Activated naive CD4-positive, alpha-beta T cell treated with anti-CD3 and anti-CD28 coated beads, Interleukin-2, amount 50 U/mL, for 24 hours (primary cell): ENCODE data around the gene COX10.
"Not testable (repeated sequence)": the region's sequence is repeated elsewhere in the genome, so short reads cannot be mapped to it uniquely, and the experiment has no call there.

Source experiments
- H3K27ac Mint-ChIP-seq: one replicate; pipeline ENCODE4 v1.8.0; 2021; ENCODE audit warnings: mild to moderate bottlenecking, mixed read lengths
- H3K27me3 Mint-ChIP-seq: one replicate; pipeline ENCODE4 v1.8.0; 2021; ENCODE audit warnings: mixed read lengths
- H3K36me3 Mint-ChIP-seq: one replicate; pipeline ENCODE4 v1.8.0; 2021; ENCODE audit warnings: mixed read lengths
- H3K4me1 Mint-ChIP-seq: one replicate; pipeline ENCODE4 v1.8.0; 2021; ENCODE audit warnings: mixed read lengths
- H3K4me3 Mint-ChIP-seq: one replicate; pipeline ENCODE4 v1.8.0; 2021; ENCODE audit warnings: mild to moderate bottlenecking, mixed read lengths
- H3K9me3 Mint-ChIP-seq: one replicate; pipeline ENCODE4 v1.8.0; 2021; ENCODE audit warnings: mixed read lengths

The COX10 gene

DNA sequence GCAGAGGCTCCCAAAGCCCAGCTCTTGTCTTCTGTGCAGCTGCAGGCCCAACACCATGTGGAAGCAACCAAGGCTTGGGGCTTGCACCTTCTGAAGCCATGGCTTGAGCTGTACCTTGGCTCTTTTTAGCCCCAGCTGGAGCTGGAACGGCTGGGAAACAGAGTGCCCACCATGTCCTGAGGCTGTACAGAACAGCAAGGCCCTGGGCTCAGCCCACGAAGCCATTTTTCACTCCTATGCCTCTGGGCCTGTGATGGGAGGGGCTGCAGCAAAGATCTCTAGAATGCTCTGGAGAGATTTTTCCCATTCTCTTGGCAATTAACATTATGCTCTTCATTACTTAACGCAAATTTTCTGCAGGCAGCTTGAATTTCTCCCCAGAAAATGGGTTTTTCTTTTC lies 99.3 kb downstream of the COX10 start:
- peaks cover 9% of the 10 kb centered on the region for H3K9me3 Mint-ChIP-seq
- peaks cover 40% of the 10 kb centered on the region for H3K36me3 Mint-ChIP-seq
- no peak overlapping the region for H3K27ac Mint-ChIP-seq
- H3K4me3 Mint-ChIP-seq, result no peak overlapping the region
- H3K27me3 Mint-ChIP-seq, result no peaks in the 10 kb centered on the region
- H3K4me1 Mint-ChIP-seq, result peaks cover 18% of the 10 kb centered on the region

- H3K4me3 Mint-ChIP-seq, result no peak overlapping the region
- peaks cover 9% of the 10 kb centered on the region for H3K9me3 Mint-ChIP-seq
- H3K36me3 Mint-ChIP-seq, result peaks cover 37% of the 10 kb centered on the region
- H3K27ac Mint-ChIP-seq, result no peak overlapping the region
- H3K27me3 Mint-ChIP-seq, result no peaks in the 10 kb centered on the region
- peaks cover 18% of the 10 kb centered on the region for H3K4me1 Mint-ChIP-seq
Measured at GRCh38 chr17:14169287-14169686, 100.0 kb downstream of the COX10 start.

DNA sequence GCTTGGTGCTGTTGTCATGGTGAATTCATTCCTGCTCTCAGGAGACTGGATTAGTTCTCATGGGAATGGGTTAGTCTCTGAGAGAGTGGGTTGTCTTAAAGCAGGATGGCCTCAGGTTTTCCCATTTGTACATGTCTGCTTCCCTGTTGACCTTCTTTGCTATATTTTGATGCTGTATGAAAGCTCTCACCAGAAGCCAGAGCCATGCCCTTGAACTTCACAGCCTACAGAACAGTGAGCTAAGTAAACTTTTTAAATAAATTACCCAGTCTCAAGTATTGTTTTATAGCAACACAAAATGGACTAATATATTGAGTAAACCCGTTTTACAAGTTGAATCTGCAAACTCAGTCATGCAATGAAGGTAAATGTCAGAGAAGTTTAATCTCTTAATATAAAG lies 100.6 kb downstream of the COX10 start:
- Mint-ChIP-seq H3K4me1 (peaks cover 13% of the 10 kb centered on the region), H3K36me3 (peaks cover 33% of the 10 kb centered on the region)

GRCh38 chr17:14176989-14177388 lies 107.7 kb downstream of the COX10 start:
- H3K4me1 Mint-ChIP-seq, result peaks cover 10% of the 10 kb centered on the region
- H3K36me3 Mint-ChIP-seq, H3K27ac Mint-ChIP-seq, H3K27me3 Mint-ChIP-seq, H3K9me3 Mint-ChIP-seq, H3K4me3 Mint-ChIP-seq: not testable (repeated sequence)

More for the DNA sequence above, 100.6 kb downstream of the COX10 start:
- H3K9me3 Mint-ChIP-seq, result peaks cover 9% of the 10 kb centered on the region
- no peak overlapping the region for H3K4me3 Mint-ChIP-seq
- H3K27me3 Mint-ChIP-seq, result no peaks in the 10 kb centered on the region
- no peak overlapping the region for H3K27ac Mint-ChIP-seq

GRCh38 chr17:14177801-14178200 lies 108.5 kb downstream of the COX10 start:
- not testable (repeated sequence) for H3K4me3 Mint-ChIP-seq, H3K36me3 Mint-ChIP-seq, H3K27me3 Mint-ChIP-seq, H3K27ac Mint-ChIP-seq, H3K9me3 Mint-ChIP-seq
- H3K4me1 Mint-ChIP-seq, result peaks cover 10% of the 10 kb centered on the region

- H3K9me3 Mint-ChIP-seq, H3K4me3 Mint-ChIP-seq, H3K4me1 Mint-ChIP-seq, H3K27ac Mint-ChIP-seq, H3K27me3 Mint-ChIP-seq, H3K36me3 Mint-ChIP-seq: not testable (repeated sequence)
Measured at GRCh38 chr17:14179951-14180350, 110.6 kb downstream of the COX10 start.

DNA sequence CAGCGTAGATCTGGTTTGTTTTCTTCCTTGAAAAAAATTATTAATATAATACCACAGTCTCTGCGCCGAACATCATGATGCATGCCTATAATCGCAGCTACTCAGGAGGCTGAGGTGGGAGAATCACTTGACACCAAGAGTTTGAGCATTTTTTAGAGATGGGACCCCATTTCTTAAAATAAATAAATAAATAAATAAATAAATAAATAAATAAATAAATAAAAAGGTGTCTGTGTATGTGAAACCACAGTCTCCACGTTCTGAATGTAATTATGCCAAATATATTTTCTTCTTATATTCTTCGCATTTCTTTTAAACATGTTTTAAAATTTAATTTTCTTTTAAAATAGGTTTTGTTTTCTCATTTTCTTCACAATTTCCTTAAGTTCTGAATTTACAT lies 112.8 kb downstream of the COX10 start:
- not testable (repeated sequence) for H3K9me3 Mint-ChIP-seq, H3K27me3 Mint-ChIP-seq, H3K36me3 Mint-ChIP-seq, H3K4me3 Mint-ChIP-seq, H3K27ac Mint-ChIP-seq
- H3K4me1 Mint-ChIP-seq, result peaks cover 18% of the 10 kb centered on the region

DNA sequence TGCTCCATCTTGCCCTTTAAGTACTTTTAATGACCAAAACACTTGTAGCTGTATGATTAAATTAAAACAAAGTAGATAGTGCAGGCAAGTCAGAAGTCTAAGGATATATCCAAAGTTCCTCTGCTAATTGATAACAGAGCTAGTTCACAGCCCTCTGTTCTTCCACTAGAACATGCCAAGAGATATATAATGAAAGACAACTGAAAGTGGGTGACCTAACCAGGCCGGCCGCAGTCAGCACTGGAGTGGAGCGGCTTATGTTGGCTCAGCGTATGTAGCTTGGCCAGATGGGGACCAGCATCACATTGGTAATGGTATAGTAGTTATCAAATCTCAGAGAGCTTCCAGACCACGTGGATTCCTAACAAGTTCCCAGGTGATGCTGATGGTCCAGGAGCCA lies 115.2 kb downstream of the COX10 start:
- H3K4me3 Mint-ChIP-seq, H3K9me3 Mint-ChIP-seq, H3K27me3 Mint-ChIP-seq, H3K27ac Mint-ChIP-seq, H3K36me3 Mint-ChIP-seq: not testable (repeated sequence)
- peaks cover 26% of the 10 kb centered on the region for H3K4me1 Mint-ChIP-seq

DNA sequence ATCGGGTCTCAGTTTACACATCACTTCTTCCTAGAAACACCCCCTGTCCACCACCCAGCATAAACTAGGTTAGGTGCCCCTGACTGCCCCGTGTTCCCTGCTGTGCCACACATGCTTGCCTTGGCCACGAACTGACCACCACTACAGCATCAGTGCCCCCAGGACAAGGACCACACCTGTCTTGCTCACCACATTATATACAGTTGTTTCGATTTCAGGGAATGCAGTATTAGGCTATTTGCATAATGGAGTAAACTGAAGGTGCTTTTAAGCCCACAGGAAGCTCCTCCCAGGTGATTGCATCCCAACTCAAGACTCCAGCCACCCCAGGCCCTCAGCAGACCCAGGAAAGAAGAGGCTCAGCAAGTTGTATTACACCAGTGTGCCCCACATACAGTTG lies 117.1 kb downstream of the COX10 start:
- not testable (repeated sequence) for H3K9me3 Mint-ChIP-seq, H3K27ac Mint-ChIP-seq, H3K27me3 Mint-ChIP-seq, H3K36me3 Mint-ChIP-seq, H3K4me3 Mint-ChIP-seq
- H3K4me1 Mint-ChIP-seq, result peaks cover 39% of the 10 kb centered on the region

GRCh38 chr17:14190774-14191173 lies 121.5 kb downstream of the COX10 start:
- H3K36me3 Mint-ChIP-seq, H3K27me3 Mint-ChIP-seq, H3K27ac Mint-ChIP-seq, H3K9me3 Mint-ChIP-seq, H3K4me3 Mint-ChIP-seq: not testable (repeated sequence)
- peaks cover 68% of the 10 kb centered on the region for H3K4me1 Mint-ChIP-seq

DNA sequence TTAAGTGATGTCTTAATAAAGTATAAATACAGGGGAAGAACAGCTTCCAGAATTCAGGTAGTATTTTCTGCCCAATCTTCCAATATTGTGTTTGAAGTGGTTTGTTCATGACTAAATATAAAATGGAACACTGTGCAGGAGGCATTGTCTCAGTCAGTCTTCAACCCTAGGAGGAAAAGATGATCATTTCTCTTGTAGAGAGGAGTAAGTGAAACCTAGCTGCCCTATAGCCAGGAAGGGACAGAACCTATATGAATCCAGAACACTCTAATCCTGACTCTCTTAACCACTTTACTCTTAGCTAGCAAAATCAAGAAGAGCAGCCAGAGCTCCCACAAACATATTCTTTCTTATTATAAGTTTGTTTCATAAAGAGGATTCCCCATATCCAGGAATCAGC lies 122.2 kb downstream of the COX10 start:
- H3K36me3 Mint-ChIP-seq, H3K27ac Mint-ChIP-seq, H3K9me3 Mint-ChIP-seq, H3K27me3 Mint-ChIP-seq, H3K4me3 Mint-ChIP-seq: not testable (repeated sequence)
- peaks cover 68% of the 10 kb centered on the region for H3K4me1 Mint-ChIP-seq

DNA sequence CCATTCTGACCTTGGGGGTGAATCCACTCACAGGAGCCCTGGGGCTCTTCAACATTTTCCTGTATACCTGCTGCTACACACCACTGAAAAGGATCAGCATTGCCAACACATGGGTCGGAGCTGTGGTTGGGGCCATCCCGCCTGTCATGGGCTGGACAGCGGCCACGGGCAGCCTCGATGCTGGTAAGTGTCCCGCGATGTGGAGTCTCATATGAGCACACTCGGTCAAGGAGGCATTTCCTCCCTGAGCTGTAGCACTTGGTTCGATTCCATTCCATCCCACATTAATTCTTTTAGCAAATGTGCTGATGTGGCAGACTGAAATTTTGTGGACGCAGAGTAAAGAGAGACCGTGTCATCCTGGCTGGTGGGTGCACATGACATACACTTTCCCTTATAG lies 122.7 kb downstream of the COX10 start:
- not testable (repeated sequence) for H3K9me3 Mint-ChIP-seq, H3K36me3 Mint-ChIP-seq, H3K27me3 Mint-ChIP-seq
- Mint-ChIP-seq H3K27ac (peak overlapping the region; percentile 46), H3K4me3 (peak overlapping the region; percentile 26), H3K4me1 (peaks cover 72% of the 10 kb centered on the region)

- H3K27ac Mint-ChIP-seq, result peak overlapping the region; percentile 65
- H3K27me3 Mint-ChIP-seq, H3K9me3 Mint-ChIP-seq, H3K36me3 Mint-ChIP-seq: not testable (repeated sequence)
- peaks cover 77% of the 10 kb centered on the region for H3K4me1 Mint-ChIP-seq
- peak overlapping the region; percentile 54 for H3K4me3 Mint-ChIP-seq
Measured at GRCh38 chr17:14192636-14193344, 123.5 kb downstream of the COX10 start.

DNA sequence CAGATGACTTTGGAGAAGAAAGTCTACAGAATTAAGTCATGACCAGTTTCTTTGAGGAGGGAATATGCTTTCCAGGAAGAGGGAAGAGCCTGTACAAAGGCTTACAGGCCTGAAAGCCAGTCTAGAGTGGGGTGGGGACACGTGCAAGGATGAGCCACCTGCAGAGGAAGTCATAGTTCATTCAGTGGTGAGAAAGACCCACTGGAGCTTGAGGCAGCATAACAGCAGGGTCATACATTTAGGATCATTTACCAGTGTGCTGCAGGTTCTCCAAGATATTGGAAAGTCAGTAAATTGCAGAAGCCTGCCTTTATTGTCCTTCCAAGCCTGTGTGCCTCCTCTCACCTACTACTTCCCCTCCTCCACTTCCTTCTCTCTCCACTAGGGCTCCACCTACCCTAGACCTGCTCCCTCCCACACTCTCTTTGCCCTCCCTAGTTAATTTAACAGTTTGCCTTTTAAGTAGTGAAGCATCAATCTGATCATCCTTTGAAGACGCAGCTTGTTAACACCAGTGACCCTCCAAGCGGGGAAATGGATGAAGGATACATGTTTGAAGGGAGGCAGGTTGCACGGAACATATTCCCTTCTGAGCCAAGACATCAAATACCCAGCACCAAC lies 127.2 kb downstream of the COX10 start:
- peaks cover 4% of the 10 kb centered on the region for H3K36me3 Mint-ChIP-seq
- H3K4me1 Mint-ChIP-seq, result peaks cover 92% of the 10 kb centered on the region
- peak overlapping the region; percentile 78 for H3K27ac Mint-ChIP-seq
- no peaks in the 10 kb centered on the region for H3K27me3 Mint-ChIP-seq
- no peaks in the 10 kb centered on the region for H3K9me3 Mint-ChIP-seq
- peak overlapping the region; percentile 70 for H3K4me3 Mint-ChIP-seq

DNA sequence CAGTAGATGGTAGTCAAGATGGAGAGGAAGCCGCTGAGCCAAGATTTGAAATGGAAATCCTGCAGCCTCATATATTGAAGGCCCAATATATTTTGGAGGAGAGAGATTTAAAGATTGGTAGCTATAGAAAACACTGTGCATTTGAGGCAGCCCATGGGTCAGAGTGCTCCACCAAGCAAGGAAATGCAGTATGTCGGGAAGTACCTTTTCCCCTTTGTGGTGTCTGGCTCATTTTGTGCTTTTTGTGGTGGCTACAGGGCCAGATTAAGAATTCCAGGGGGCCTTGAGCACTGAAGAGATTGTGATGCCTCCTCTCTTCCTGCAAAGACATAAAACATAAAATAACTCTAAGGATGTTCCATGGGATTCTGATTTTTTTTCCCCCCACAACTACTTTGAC lies 127.8 kb downstream of the COX10 start:
- Mint-ChIP-seq H3K27me3 (no peaks in the 10 kb centered on the region), H3K36me3 (peaks cover 4% of the 10 kb centered on the region), H3K4me3 (peak overlapping the region; percentile 70), H3K9me3 (no peaks in the 10 kb centered on the region), H3K27ac (peak overlapping the region; percentile 46), H3K4me1 (peaks cover 92% of the 10 kb centered on the region)

DNA sequence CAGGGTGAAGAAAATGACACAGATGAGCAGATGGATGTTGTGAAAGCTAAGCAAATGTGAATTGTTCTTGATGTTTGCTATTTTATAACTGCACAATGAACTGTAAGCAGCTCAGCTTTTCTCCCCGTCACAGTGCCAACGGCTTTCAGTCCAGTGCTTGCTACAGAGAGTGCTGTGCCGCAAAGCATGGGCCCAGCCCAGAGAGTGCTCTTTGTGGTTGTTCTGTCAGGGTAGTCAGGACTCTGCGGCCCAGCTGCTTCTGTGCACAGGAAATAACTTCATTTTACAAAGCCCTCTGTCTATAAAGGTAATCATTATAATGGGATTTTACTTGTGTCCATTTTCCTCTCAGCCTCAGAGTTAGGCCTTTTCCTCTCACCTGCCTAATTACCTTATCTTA lies 128.3 kb downstream of the COX10 start:
- Mint-ChIP-seq H3K4me3 (peak overlapping the region; percentile 70), H3K9me3 (no peaks in the 10 kb centered on the region), H3K4me1 (peaks cover 93% of the 10 kb centered on the region), H3K27me3 (no peaks in the 10 kb centered on the region), H3K27ac (peak overlapping the region; percentile 46), H3K36me3 (peaks cover 4% of the 10 kb centered on the region)

DNA sequence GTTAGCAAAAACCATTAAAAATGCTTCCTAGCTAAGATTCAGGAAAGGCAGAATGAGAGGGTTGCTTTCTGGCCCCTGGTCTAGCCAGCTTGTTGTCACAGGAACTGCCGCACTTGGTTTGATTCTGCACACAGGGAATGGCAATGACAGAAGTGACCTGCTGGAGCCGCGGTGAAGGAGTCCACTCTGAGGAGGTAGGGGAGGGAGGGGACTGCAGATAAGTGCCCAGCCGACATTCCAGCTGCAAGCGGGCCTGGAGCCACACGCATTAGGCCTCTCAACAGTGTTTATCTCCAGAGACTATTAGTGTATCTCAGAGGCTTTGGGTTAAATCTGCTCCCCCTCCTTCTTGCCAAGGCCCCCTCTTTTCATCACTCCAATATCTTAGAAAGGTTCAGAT lies 128.7 kb downstream of the COX10 start:
- H3K27ac Mint-ChIP-seq, result peak overlapping the region; percentile 88
- H3K4me1 Mint-ChIP-seq, result peaks cover 94% of the 10 kb centered on the region
- H3K4me3 Mint-ChIP-seq, result no peak overlapping the region
- H3K27me3 Mint-ChIP-seq, result no peaks in the 10 kb centered on the region
- peaks cover 4% of the 10 kb centered on the region for H3K36me3 Mint-ChIP-seq
- no peaks in the 10 kb centered on the region for H3K9me3 Mint-ChIP-seq
